Activated CD8-positive, alpha-beta T cell treated with anti-CD3 and anti-CD28 coated beads for 36 hours (primary cell): Measurements from ENCODE around the gene SOBP. TPM values are rescaled to one million over a fixed set of nuclear protein-coding genes. Genes with fewer than 3 reads are reported as not detected.

Experiments used
- ATAC-seq: fragments of 200-7000 bp; cut with Tn5 transposase; one replicate; pipeline ENCODE4 v1.10.0; 2021; ENCODE audit warnings: mild to moderate bottlenecking, moderate library complexity
- CTCF ChIA-PET: fragments of 350-600 bp; sonication (Branson Sonifier 250); formaldehyde crosslinking; loops from one replicate; lab custom pipeline; 2021; ENCODE audit warnings: antibody characterized with exemption; lab: Charles Lee
- POLR2A ChIA-PET: fragments of 350-600 bp; sonication (Branson Sonifier 250); formaldehyde crosslinking; loops from one replicate; lab custom pipeline; 2021; ENCODE audit warnings: antibody characterized with exemption; lab: Charles Lee
- DNase-seq: peaks from one replicate; pipeline ENCODE4 v3.0.0-alpha.2; 2020
- H3K27ac Mint-ChIP-seq: one replicate; pipeline ENCODE4 v1.8.0; 2021; ENCODE audit warnings: mild to moderate bottlenecking, mixed read lengths
- H3K27me3 Mint-ChIP-seq: one replicate; pipeline ENCODE4 v1.8.0; 2021; ENCODE audit warnings: mixed read lengths
- H3K36me3 Mint-ChIP-seq: one replicate; pipeline ENCODE4 v1.8.0; 2021; ENCODE audit warnings: low read depth, mixed read lengths
- H3K4me1 Mint-ChIP-seq: one replicate; pipeline ENCODE4 v1.8.0; 2021; ENCODE audit warnings: low read depth, mixed read lengths
- H3K4me3 Mint-ChIP-seq: one replicate; pipeline ENCODE4 v1.8.0; 2021; ENCODE audit warnings: mild to moderate bottlenecking, moderate library complexity, mixed read lengths
- H3K9me3 Mint-ChIP-seq: one replicate; pipeline ENCODE4 v1.8.0; 2021; ENCODE audit warnings: mixed read lengths
- intact Hi-C: fragments of 100-400 bp; cut with micrococcal nuclease; formaldehyde crosslinking; loops from one replicate; pipeline ENCODE4 v1.10.0; 2022
- total RNA-seq, 2 experiments: library from RNA; stranded (reverse); gene quantifications; one replicate each; pipeline ENCODE4 v1.2.3, GENCODE V29; 2021
- TF ChIP-seq, protein P1 (sequence below): fragments of 200-600 bp; IDR thresholded peaks from one replicate; pipeline ENCODE4 v1.8.0; 2022; ENCODE audit warnings: antibody characterized with exemption, mild to moderate bottlenecking

SOBP gene
- total RNA-seq, 2 experiments from 2014 or later, result 0.77 to 1.1 TPM

DNA sequence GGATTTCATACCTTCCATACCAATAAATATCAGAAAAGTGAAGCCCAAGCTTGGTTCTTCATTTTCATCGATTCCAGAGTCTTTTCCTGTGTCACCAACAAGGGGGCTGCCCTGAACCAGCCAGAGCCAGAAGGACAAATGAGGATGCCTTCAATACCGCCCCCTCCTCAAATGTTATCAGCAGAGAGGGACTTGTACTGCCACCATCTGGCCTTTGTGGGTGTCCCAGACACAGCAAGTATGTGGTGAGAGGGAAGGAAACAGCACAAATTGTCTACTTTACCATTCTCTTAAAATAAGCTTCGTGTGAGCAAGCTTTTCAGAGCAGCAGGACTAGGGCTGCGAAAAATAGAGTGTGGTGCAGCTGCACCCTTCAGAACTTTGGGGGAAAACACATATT is 165.3 kb downstream of the SOBP start:
- DNase-seq (peak; percentile 19), ATAC-seq (no peak)
- Mint-ChIP-seq H3K27ac (no peak overlapping the region), H3K4me1 (peaks cover 35% of the 10 kb centered on the region), H3K27me3 (no peaks in the 10 kb centered on the region), H3K9me3 (no peaks in the 10 kb centered on the region), H3K4me3 (no peak overlapping the region), H3K36me3 (no peaks in the 10 kb centered on the region)
- TF ChIP-seq, protein P1, sequence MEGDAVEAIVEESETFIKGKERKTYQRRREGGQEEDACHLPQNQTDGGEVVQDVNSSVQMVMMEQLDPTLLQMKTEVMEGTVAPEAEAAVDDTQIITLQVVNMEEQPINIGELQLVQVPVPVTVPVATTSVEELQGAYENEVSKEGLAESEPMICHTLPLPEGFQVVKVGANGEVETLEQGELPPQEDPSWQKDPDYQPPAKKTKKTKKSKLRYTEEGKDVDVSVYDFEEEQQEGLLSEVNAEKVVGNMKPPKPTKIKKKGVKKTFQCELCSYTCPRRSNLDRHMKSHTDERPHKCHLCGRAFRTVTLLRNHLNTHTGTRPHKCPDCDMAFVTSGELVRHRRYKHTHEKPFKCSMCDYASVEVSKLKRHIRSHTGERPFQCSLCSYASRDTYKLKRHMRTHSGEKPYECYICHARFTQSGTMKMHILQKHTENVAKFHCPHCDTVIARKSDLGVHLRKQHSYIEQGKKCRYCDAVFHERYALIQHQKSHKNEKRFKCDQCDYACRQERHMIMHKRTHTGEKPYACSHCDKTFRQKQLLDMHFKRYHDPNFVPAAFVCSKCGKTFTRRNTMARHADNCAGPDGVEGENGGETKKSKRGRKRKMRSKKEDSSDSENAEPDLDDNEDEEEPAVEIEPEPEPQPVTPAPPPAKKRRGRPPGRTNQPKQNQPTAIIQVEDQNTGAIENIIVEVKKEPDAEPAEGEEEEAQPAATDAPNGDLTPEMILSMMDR, result peak; percentile 35
- intact Hi-C loops, result loop anchor here (10.0 kb wide), 1 partner anchor 330 kb away; no protein-coding TSS in a partner anchor
- ChIA-PET POLR2A (no interaction called here), CTCF (interaction anchor here (0.6 to 2.2 kb wide), 5 partner anchors 12 to 530 kb away, joined by 3 to 6 read pairs (median 3); no protein-coding TSS in a partner anchor)

DNA sequence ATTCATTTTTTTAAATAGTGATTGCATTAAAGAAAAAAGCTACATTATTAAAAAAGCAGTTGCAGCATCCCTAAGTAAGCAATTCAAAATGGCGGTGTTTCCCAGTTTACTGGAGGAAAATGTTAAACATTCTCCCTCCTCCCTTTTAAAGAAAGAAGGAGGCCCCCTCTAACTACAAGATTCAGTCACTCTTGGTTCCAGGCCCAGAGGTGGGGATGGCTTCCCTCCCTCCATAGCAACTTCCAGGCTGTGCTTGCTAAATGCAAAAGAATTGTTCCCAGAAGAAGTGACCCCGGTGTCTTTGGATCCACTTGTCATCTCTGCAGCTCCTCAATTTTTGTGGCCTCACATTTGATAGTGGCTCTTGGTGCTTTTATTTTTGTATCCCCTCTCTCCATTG is 165.9 kb downstream of the SOBP start:
- intact Hi-C loops, result loop anchor here (10.0 kb wide), 1 partner anchor 331 kb away; no protein-coding TSS in a partner anchor
- ChIA-PET POLR2A (interaction anchor here (0.9 kb wide), 1 partner anchor 19 kb away, joined by 3 read pairs; no protein-coding TSS in a partner anchor), CTCF (interaction anchor here (1.0 to 2.2 kb wide), 5 partner anchors 12 to 531 kb away, joined by 3 to 6 read pairs (median 3); no protein-coding TSS in a partner anchor)
- no peaks in the 10 kb centered on the region for H3K36me3 Mint-ChIP-seq
- H3K4me3 Mint-ChIP-seq, result no peak overlapping the region
- H3K27me3 Mint-ChIP-seq, result no peaks in the 10 kb centered on the region
- no peak overlapping the region for H3K27ac Mint-ChIP-seq
- ATAC-seq (no peak), DNase-seq (no peak)
- TF ChIP-seq, protein P1, result no peak
- H3K9me3 Mint-ChIP-seq, result no peaks in the 10 kb centered on the region
- peaks cover 35% of the 10 kb centered on the region for H3K4me1 Mint-ChIP-seq

DNA sequence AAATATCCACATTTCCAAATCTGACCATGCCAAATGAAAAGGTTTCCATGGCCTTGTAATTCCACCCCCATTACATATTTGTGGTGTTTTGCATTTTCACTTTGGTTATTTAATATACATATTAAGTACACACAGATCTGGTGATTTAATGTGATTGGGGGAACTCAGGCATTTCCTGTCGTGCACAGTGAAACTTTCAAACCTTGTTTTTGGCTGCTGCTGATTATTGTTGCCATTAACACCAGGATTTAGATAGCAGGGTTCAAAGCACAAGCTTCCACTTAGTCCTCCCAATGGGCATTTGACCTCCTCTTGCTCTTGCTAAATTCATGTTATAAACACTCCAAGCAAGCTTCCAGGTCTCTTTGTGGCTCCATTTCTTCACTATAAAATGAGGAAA is 166.5 kb downstream of the SOBP start:
- DNase-seq (no peak), ATAC-seq (no peak)
- H3K4me1 Mint-ChIP-seq, result peaks cover 34% of the 10 kb centered on the region
- no peaks in the 10 kb centered on the region for H3K36me3 Mint-ChIP-seq
- H3K9me3 Mint-ChIP-seq, result no peaks in the 10 kb centered on the region
- H3K27ac Mint-ChIP-seq, result peak overlapping the region; percentile 35
- intact Hi-C loops, result loop anchor here (10.0 kb wide), 1 partner anchor 332 kb away; no protein-coding TSS in a partner anchor
- ChIA-PET POLR2A (interaction anchor here (0.6 to 1.0 kb wide), 3 partner anchors 11 to 34 kb away, joined by 3 read pairs; no protein-coding TSS in a partner anchor), CTCF (interaction anchor here (0.6 to 2.2 kb wide), 9 partner anchors 11 to 210 kb away, joined by 3 to 6 read pairs (median 3); partner anchors contain the start of gene PDSS2)
- H3K4me3 Mint-ChIP-seq, result no peak overlapping the region
- TF ChIP-seq, protein P1, result no peak
- H3K27me3 Mint-ChIP-seq, result no peaks in the 10 kb centered on the region

DNA sequence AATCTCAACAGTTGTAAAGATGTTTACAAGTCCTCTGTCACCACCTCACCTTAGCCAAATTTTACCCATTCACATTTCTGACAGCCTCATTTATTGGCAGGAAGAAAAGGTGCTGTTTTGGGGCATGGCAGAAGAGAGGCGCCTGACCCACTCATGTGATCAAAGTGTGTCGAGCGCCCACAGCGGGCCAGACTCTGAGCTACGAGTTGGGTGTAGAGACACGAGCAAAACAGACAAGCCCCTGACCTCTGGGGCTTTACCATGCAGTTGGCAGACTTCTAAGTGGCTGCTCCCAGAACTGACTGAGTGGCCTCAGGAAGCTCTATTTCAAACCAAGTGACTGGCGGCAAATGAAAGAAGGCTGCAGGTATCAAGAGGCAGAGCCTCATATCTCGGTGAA is 167.0 kb downstream of the SOBP start:
- intact Hi-C loops, result loop anchor here (10.0 kb wide), 1 partner anchor 332 kb away; no protein-coding TSS in a partner anchor
- Mint-ChIP-seq H3K4me3 (no peak overlapping the region), H3K36me3 (no peaks in the 10 kb centered on the region), H3K27ac (peak overlapping the region; percentile 35), H3K4me1 (peaks cover 36% of the 10 kb centered on the region), H3K27me3 (no peaks in the 10 kb centered on the region), H3K9me3 (no peaks in the 10 kb centered on the region)
- TF ChIP-seq, protein P1, result no peak
- ChIA-PET POLR2A (interaction anchor here (0.6 to 1.0 kb wide), 3 partner anchors 11 to 168 kb away, joined by 3 read pairs; no protein-coding TSS in a partner anchor), CTCF (interaction anchor here (0.6 to 2.2 kb wide), 13 partner anchors 9 to 339 kb away, joined by 3 to 6 read pairs (median 3); partner anchors contain the start of gene PDSS2)
- ATAC-seq (no peak), DNase-seq (peak; percentile 21)

DNA sequence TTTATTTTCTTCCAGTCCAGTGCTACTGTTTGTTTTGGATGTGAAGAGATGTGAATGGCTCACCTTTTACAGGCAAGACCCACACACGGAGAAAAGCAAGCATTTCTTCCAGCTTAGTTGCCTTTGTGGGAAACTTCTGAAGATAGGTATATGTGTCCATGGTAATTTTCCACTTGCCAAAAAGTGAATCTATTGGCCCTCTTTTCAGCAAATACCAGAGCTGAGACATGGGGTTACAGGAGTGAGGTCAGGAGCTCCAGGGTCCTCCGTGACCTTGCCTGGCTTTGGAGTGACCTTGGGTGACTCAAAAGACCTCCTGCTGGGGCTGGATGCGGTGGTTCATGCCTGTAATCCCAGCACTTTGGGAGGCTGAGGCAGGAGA is 167.4 kb downstream of the SOBP start:
- peak overlapping the region; percentile 61 for H3K4me3 Mint-ChIP-seq
- POLR2A ChIA-PET, result interaction anchor here (0.6 to 1.0 kb wide), 3 partner anchors 9 to 168 kb away, joined by 3 read pairs; no protein-coding TSS in a partner anchor
- intact Hi-C loops, result loop anchor here (10.0 kb wide), 1 partner anchor 333 kb away; no protein-coding TSS in a partner anchor
- no peaks in the 10 kb centered on the region for H3K36me3 Mint-ChIP-seq
- H3K27me3 Mint-ChIP-seq, result no peaks in the 10 kb centered on the region
- no peaks in the 10 kb centered on the region for H3K9me3 Mint-ChIP-seq
- CTCF ChIA-PET, result interaction anchor here (0.6 to 1.9 kb wide), 13 partner anchors 9 to 339 kb away, joined by 3 to 6 read pairs (median 3); partner anchors contain the start of gene PDSS2
- TF ChIP-seq, protein P1, result no peak
- ATAC-seq (no peak), DNase-seq (no peak)
- H3K27ac Mint-ChIP-seq, result peak overlapping the region; percentile 35
- H3K4me1 Mint-ChIP-seq, result peaks cover 36% of the 10 kb centered on the region
